Measurements from ENCODE around the gene SIPA1L2.

GRCh38 chr1:232628335-232629249 is 1.3 kb downstream of the SIPA1L2 start:
- peak; percentile 56 for TF ChIP-seq CTCF (conservative IDR thresholded peaks at IDR 0.05; ENCODE audit: low read depth, low read length)
- TF ChIP-seq EZH2 (IDR thresholded peaks at IDR 0.05; ENCODE audit: borderline replicate concordance, low read depth, low read length, poor library complexity, severe bottlenecking) = no peak

Data from A673 (cell line).